HG03280 (cell line): ENCODE results near the gene TNFAIP2.
A peak's percentile ranks its signal among the peaks of the same experiment; 100 is the strongest.

Experiments used
- ATAC-seq: cut with Tn5 transposase; IDR thresholded peaks from one replicate; pipeline ENCODE4 v1.9.1; 2021; ENCODE audit warnings: mild to moderate bottlenecking, moderate library complexity; ENCODE audit not compliant: unreplicated experiment

The TNFAIP2 gene, protein sequence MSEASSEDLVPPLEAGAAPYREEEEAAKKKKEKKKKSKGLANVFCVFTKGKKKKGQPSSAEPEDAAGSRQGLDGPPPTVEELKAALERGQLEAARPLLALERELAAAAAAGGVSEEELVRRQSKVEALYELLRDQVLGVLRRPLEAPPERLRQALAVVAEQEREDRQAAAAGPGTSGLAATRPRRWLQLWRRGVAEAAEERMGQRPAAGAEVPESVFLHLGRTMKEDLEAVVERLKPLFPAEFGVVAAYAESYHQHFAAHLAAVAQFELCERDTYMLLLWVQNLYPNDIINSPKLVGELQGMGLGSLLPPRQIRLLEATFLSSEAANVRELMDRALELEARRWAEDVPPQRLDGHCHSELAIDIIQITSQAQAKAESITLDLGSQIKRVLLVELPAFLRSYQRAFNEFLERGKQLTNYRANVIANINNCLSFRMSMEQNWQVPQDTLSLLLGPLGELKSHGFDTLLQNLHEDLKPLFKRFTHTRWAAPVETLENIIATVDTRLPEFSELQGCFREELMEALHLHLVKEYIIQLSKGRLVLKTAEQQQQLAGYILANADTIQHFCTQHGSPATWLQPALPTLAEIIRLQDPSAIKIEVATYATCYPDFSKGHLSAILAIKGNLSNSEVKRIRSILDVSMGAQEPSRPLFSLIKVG

GRCh38 chr14:103122947-103123633 is at the start of gene TNFAIP2:
Gene TNFAIP2 (plus strand): TSS chr14:103123461. CDS start chr14:103126458, 2,997 bp downstream.
- ATAC-seq = no peak

- no peak for ATAC-seq
Measured at GRCh38 chr14:103073876-103074728, 49.2 kb upstream of the TNFAIP2 start.

DNA sequence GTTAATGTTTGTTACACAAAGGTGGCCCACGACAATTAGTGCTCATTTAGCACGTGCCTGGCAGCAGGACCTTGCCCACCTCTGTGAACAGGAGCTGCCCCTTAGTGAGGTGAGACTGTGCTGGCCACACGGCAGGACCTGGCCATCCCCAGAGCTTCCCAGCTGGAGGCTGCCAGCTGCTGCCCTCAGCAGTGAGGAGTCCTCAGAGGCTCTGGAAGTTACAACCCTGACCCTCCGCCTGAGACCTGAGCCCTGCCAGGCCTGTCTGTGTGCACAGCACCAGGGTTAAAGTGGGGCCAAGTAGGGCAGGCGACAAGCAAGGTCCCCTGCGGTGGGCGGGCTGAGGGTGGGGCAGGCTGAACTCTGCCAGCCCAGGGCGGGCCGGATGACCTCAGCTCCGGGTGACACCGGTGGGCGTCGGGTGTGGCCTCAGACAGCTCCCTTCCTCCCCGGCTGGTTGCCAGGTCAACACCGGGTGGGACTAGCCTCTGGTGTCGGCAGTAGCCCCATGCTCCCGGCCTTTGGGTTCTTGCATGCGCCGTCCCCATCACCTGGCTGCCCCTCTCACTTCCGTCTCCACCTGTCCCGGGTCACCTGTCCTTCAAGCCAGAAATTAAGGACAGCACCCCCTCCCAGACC is 48.4 kb upstream of the TNFAIP2 start:
- no peak for ATAC-seq

GRCh38 chr14:103078420-103078749 is 44.9 kb upstream of the TNFAIP2 start:
- ATAC-seq = peak; percentile 64

- ATAC-seq = no peak
Measured at GRCh38 chr14:103078860-103079587, 44.2 kb upstream of the TNFAIP2 start.

- no peak for ATAC-seq
Measured at GRCh38 chr14:103081951-103082350, 41.3 kb upstream of the TNFAIP2 start.

DNA sequence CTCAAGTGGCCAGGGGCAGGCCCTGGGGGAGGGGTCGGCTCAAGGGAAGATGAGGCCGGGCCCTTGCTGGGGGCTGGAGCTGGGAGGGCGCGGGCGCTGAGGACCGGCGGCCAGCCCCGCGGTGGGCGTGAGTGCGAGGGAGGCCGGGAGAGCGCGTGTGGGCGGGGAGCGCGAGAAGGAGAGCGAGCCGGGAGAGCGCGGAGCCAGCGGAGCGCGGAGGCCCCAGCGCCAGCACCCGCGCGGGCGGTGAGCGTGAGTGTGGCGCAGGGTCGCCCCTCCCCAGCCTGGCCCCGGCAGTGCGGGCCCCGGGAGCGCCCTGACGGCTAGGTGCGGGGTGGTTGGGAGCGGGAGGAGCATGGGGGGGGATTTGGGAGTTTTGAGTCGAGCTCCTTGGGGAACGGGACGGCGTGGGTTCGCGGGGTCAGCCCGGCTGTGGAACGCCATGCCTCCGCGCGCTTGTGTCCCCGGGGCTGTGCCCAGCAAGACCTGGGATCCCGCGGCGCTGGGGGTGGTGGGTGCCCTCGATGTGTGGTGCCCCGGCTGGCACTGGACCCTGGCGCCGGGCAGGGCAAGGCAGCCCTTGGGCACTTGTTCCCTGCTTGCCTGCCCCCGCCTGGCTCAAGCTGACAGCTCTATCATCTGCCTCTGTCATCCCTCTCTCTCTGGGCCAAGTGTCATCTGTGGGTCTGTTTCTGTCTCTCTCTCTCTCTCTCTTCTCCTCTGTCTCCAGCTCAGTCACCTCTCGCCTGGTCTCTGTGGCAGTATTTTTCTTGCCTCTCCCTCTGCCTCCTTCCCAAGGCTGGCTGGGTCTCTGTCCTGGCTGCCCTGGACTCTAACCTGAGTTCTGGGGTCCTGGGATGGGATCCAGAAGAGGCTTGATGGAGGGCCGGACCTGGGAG is 39.0 kb upstream of the TNFAIP2 start, which contains the start of gene LBHD2:
Gene LBHD2 (plus strand): TSS at position 190 of the 899 bp plus-strand sequence. CDS start 1,803 bp downstream, outside the sequence.
- no peak for ATAC-seq

DNA sequence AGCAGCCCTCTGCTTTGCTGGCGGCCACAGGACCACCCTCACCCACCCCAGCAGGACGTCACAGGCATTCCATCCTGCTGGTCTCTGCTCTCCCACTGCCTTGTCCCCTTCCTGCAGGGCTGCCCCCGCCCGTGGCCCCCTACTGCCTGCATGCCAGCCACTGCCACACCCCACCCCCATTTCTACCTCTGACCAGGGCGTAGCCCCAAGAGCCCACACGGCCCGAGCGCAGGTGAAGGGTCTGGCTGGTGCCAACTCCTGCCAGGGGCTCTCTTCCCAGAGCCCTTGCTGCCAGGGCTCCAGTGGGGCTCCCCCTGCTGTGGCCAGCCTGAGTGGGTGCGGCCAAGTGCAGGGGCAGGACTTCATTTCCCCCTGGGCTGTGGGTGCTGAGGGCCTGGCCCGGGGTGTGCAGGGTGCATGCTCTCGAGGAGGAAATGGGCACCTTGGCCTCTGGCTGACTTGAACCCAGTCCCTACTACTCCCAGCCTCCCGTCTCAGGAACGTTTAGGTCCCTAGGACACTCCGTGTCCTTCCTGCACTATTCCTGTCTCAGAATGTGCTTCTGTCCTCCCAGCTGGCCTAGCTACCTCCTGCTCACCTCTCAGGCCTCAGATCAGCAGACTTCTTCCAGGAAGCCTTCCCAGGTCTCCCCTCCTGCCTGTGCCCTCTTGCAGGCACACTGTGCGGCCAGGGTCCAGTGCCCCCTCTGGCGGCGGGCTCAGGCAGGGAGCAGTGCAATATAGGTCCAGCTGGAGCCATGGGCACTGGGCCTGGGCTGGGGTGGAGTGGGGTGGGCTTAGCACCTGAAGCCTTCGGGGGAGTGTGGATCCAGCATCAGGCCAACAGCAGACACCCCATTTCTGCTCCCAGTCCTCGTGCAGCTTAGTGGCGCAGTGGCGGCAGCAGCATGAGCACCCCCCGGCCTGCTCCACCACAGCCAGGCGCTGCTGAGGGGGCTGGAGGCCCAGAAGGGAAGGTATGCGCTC is 37.9 kb upstream of the TNFAIP2 start:
- no peak for ATAC-seq

DNA sequence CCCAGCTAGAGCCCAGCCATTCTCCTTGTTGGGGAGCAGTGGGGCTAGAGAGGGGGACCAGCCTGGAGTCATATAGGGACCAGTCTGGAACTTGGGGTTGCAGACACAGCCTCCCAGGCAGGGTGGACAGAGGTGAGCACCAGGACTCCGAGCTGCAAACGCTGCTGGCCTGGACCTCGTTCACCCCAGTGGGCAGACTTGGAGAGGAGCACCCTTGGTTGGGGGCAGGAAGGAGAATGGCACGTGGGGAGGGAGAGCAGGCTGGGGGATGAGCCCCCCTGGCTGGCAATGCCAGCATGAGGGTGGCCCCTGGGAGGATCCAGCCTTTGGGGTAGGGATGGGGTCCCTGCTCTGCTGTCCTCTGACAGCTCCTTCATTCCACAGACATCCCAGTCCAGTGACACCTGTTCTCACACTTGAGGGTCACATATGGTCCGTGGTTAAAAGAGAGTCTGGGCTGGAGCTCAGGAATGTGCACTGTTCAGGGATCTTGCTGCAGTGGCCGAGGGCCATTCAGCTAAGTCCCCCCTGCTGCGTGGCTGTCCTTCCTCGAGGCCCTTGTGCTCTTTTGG is 36.4 kb upstream of the TNFAIP2 start:
- ATAC-seq = no peak

- no peak for ATAC-seq
Measured at GRCh38 chr14:103087343-103087835, 35.9 kb upstream of the TNFAIP2 start.

DNA sequence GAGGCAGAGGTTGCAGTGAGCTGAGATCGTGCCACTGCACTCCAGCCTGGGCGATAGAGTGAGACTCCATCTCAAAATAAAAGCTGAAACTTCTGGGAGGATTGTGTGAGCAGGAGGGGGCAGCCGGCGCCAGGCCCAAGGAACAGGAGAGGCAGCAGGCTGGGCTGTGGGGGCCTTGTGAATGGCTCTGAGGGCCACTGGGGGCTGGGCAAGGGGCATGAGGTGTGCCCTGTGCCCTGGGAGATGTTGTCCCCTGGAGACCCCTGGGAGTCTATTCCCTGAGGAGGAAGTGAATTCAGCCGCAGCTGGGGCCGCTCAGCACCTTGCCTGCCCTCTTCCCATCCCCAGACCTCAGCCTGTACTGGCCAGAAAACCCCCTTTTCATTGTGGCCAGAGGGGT is 34.3 kb upstream of the TNFAIP2 start:
- no peak for ATAC-seq

GRCh38 chr14:103089386-103090335 is 33.6 kb upstream of the TNFAIP2 start:
- no peak for ATAC-seq

DNA sequence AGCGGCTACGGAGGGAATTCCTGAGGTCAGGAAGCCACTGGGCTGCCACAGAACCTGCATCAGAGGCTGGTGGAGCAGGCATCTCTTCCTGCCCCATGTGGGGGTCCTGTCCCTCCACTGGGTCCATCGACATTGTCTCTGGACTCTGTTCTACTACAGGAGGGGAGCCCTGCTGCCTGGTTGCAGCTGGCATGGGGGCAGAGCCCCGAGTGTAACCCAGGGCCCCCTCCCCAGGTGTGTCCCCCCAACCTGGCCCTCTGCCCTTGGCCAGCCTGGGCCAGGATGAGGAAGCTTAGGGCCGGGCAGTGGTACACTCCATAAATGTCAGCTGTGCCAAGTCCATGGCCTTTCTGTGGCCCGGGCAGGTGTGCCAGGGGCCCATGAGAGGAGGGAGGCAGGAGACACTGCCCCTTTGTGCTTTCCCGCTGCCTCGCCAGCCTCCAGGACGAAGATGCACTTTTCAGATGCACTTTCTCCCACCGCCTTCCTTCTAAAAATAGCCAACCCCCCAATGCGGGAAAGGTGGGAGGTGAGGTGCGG is 32.7 kb upstream of the TNFAIP2 start:
- ATAC-seq = no peak

GRCh38 chr14:103091041-103091882 is 32.0 kb upstream of the TNFAIP2 start:
- peak; percentile 60 for ATAC-seq

GRCh38 chr14:103091883-103092222 is 31.4 kb upstream of the TNFAIP2 start:
- ATAC-seq = no peak
